Loucy (cell line): ENCODE measurements around the gene HELZ.
A peak's percentile ranks its signal among the peaks of the same experiment; 100 is the strongest.

Experiments used
- H2AFZ ChIP-seq: fragments of 200-600 bp; sonication (generic); 2 replicates; pipeline ENCODE4 v1.6.0; 2016; ENCODE audit warnings: antibody characterized with exemption, mild to moderate bottlenecking, low read length, moderate library complexity
- H3F3A ChIP-seq: fragments of 200-600 bp; 2 replicates; pipeline ENCODE4 v1.6.0; 2016; ENCODE audit warnings: antibody characterized with exemption, low read depth, mild to moderate bottlenecking
- H3K27me3 ChIP-seq: fragments of 200-600 bp; sonication (generic); 2 replicates; pipeline ENCODE4 v1.6.1; 2014; ENCODE audit warnings: low read length, mild to moderate bottlenecking; ENCODE audit not compliant: insufficient read depth, poor library complexity, severe bottlenecking
- H3K36me3 ChIP-seq: fragments of 200-600 bp; sonication (generic); 2 replicates; pipeline ENCODE4 v1.6.1; 2016; ENCODE audit warnings: low read length; ENCODE audit not compliant: insufficient read depth
- H3K4me1 ChIP-seq: fragments of 200-600 bp; sonication (generic); 2 replicates; pipeline ENCODE4 v1.5.1; 2014; ENCODE audit warnings: low read length, mild to moderate bottlenecking; ENCODE audit not compliant: insufficient read depth, poor library complexity, severe bottlenecking
- H3K4me2 ChIP-seq: fragments of 200-600 bp; sonication (generic); 2 replicates; pipeline ENCODE4 v1.6.0; 2014; ENCODE audit warnings: antibody characterized with exemption, low read length, low read depth, mild to moderate bottlenecking; ENCODE audit not compliant: poor library complexity, severe bottlenecking
- H3K4me3 ChIP-seq: fragments of 200-600 bp; sonication (generic); 2 replicates; pipeline ENCODE4 v1.5.1; 2014; ENCODE audit warnings: low read length, mild to moderate bottlenecking, mixed read lengths; ENCODE audit not compliant: poor library complexity, severe bottlenecking
- H3K79me2 ChIP-seq: fragments of 200-600 bp; sonication (generic); 2 replicates; pipeline ENCODE4 v1.6.1; 2014; ENCODE audit warnings: low read length; ENCODE audit not compliant: insufficient read depth
- H3K9ac ChIP-seq: fragments of 200-600 bp; sonication (generic); 2 replicates; pipeline ENCODE4 v1.6.0; 2014; ENCODE audit warnings: mild to moderate bottlenecking, low read depth, low read length, moderate library complexity; ENCODE audit not compliant: poor library complexity, severe bottlenecking
- H3K9me2 ChIP-seq: fragments of 200-600 bp; sonication (generic); replicated peaks from 2 replicates; pipeline ENCODE4 v1.6.1; 2016; ENCODE audit warnings: low read depth, low read length, mixed read lengths
- H3K9me3 ChIP-seq: fragments of 200-600 bp; sonication (generic); 2 replicates; pipeline ENCODE4 v1.6.1; 2014; ENCODE audit warnings: mild to moderate bottlenecking, antibody characterized with exemption, low read length, low read depth; ENCODE audit not compliant: insufficient read depth
- H4K20me1 ChIP-seq: fragments of 200-600 bp; sonication (generic); 2 replicates; pipeline ENCODE4 v1.6.0; 2014; ENCODE audit warnings: antibody characterized with exemption, low read length, mild to moderate bottlenecking; ENCODE audit not compliant: insufficient read depth, poor library complexity, severe bottlenecking
- CTCF ChIP-seq: fragments of 200-600 bp; sonication (generic); conservative IDR thresholded peaks from 2 replicates; pipeline ENCODE4 v1.5.1; 2014; ENCODE audit warnings: mild to moderate bottlenecking, antibody characterized with exemption, low read length
- EZH2phosphoT487 ChIP-seq: fragments of 200-600 bp; IDR thresholded peaks from 2 replicates; pipeline ENCODE4 v1.6.1; 2018; ENCODE audit warnings: antibody characterized with exemption, mild to moderate bottlenecking, moderate library complexity, borderline replicate concordance

The HELZ gene, protein sequence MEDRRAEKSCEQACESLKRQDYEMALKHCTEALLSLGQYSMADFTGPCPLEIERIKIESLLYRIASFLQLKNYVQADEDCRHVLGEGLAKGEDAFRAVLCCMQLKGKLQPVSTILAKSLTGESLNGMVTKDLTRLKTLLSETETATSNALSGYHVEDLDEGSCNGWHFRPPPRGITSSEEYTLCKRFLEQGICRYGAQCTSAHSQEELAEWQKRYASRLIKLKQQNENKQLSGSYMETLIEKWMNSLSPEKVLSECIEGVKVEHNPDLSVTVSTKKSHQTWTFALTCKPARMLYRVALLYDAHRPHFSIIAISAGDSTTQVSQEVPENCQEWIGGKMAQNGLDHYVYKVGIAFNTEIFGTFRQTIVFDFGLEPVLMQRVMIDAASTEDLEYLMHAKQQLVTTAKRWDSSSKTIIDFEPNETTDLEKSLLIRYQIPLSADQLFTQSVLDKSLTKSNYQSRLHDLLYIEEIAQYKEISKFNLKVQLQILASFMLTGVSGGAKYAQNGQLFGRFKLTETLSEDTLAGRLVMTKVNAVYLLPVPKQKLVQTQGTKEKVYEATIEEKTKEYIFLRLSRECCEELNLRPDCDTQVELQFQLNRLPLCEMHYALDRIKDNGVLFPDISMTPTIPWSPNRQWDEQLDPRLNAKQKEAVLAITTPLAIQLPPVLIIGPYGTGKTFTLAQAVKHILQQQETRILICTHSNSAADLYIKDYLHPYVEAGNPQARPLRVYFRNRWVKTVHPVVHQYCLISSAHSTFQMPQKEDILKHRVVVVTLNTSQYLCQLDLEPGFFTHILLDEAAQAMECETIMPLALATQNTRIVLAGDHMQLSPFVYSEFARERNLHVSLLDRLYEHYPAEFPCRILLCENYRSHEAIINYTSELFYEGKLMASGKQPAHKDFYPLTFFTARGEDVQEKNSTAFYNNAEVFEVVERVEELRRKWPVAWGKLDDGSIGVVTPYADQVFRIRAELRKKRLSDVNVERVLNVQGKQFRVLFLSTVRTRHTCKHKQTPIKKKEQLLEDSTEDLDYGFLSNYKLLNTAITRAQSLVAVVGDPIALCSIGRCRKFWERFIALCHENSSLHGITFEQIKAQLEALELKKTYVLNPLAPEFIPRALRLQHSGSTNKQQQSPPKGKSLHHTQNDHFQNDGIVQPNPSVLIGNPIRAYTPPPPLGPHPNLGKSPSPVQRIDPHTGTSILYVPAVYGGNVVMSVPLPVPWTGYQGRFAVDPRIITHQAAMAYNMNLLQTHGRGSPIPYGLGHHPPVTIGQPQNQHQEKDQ (N-terminal part only)

GRCh38 chr17:67245073-67245693, at the start of gene HELZ:
Gene HELZ (minus strand): TSS chr17:67245196. CDS start chr17:67218804, 26,392 bp downstream.
- peak within 1 kb of the TSS; percentile 87 for H3K9ac ChIP-seq
- H3K36me3 ChIP-seq: no peaks in the 10 kb centered on the region; the same call in 1 of the 2 replicates
- H3K4me1 ChIP-seq: peaks cover 38% of the 10 kb centered on the region
- no peaks in the 10 kb centered on the region for H3K27me3 ChIP-seq
- H3K4me3 ChIP-seq: peak within 1 kb of the TSS; percentile 86
- peaks cover 52% of the 10 kb centered on the region for H3K79me2 ChIP-seq
- H3K9me2 ChIP-seq: no peaks in the 10 kb centered on the region
- peak within 1 kb of the TSS; percentile 88 for H2AFZ ChIP-seq
- no peaks in the 10 kb centered on the region for H3K9me3 ChIP-seq
- H3K4me2 ChIP-seq: peak within 1 kb of the TSS; percentile 99
- no peak for TF ChIP-seq EZH2phosphoT487
- no peak for TF ChIP-seq CTCF
- H3F3A ChIP-seq: no peaks in the 10 kb centered on the region
- H4K20me1 ChIP-seq: peaks cover 44% of the 10 kb centered on the region

- H3K4me3 ChIP-seq: no peak overlapping the region
- peak overlapping the region; percentile 86 for H2AFZ ChIP-seq
Observed at GRCh38 chr17:67293251-67294203, 48.5 kb upstream of the HELZ start.

More at GRCh38 chr17:67293251-67294203, 48.5 kb upstream of the HELZ start:
- Histone ChIP-seq H3F3A (no peaks in the 10 kb centered on the region), H3K4me1 (no peaks in the 10 kb centered on the region), H3K4me2 (no peak overlapping the region), H3K36me3 (no peaks in the 10 kb centered on the region), H3K9me3 (no peaks in the 10 kb centered on the region), H3K79me2 (no peaks in the 10 kb centered on the region), H4K20me1 (no peaks in the 10 kb centered on the region), H3K9me2 (no peaks in the 10 kb centered on the region), H3K27me3 (no peaks in the 10 kb centered on the region), H3K9ac (no peak overlapping the region)
- TF ChIP-seq EZH2phosphoT487: no peak
- TF ChIP-seq CTCF: peak; percentile 88
